Gastrocnemius medialis (tissue), 4 donors: ENCODE measurements around the gene TSPAN14. TPM values are rescaled to one million over a fixed set of nuclear protein-coding genes. Genes with fewer than 3 reads are reported as not detected.
A peak's percentile ranks its signal among the peaks of the same experiment; 100 is the strongest.

Experiments used
- ATAC-seq, 2 donors: fragments of 150-250 bp; one replicate each; pipeline ENCODE4 v1.9.1; 2016
- DNase-seq, 2 donors: peaks; one replicate each; pipeline ENCODE4 v3.0.0-alpha.2; 2019
- H3K27ac ChIP-seq, 4 donors: fragments of 200-600 bp; sonication (generic); 1 replicate in 1 of 4; 2 replicates in 3 of 4; pipeline ENCODE4 v1.5.1; 2016 to 2018; ENCODE audit warnings: mild to moderate bottlenecking in 2 of 4, moderate library complexity in 1 of 4
- H3K27me3 ChIP-seq, 3 donors: fragments of 200-600 bp; sonication (generic) in 2 of 3; 1 replicate in 1 of 3; 2 replicates in 2 of 3; pipeline versions ENCODE4 v1.5.1 to v1.6.0; 2016 to 2019; ENCODE audit warnings: mild to moderate bottlenecking in 1 of 3, moderate library complexity in 1 of 3
- H3K36me3 ChIP-seq, 2 donors: fragments of 200-600 bp; sonication (generic) in 1 of 2; one replicate each; pipeline ENCODE4 v1.5.1; 2017 to 2018
- H3K4me1 ChIP-seq, 2 donors: fragments of 200-600 bp; sonication (generic) in 1 of 2; one replicate each; pipeline ENCODE4 v1.5.1; 2016 to 2017; ENCODE audit warnings: mild to moderate bottlenecking in 2 of 2
- H3K4me3 ChIP-seq, 4 donors: fragments of 200-600 bp; sonication (generic) in 3 of 4; 1 replicate in 1 of 4; 2 replicates in 3 of 4; pipeline ENCODE4 v1.5.1; 2016 to 2019; ENCODE audit warnings: mild to moderate bottlenecking in 2 of 4
- H3K9me3 ChIP-seq, 3 donors: fragments of 200-600 bp; sonication (generic) in 2 of 3; 1 replicate in 1 of 3; 2 replicates in 2 of 3; pipeline ENCODE4 v1.5.1; 2016 to 2019
- CTCF ChIP-seq, 5 experiments: fragments of 450-650 bp in 3 of 5; fragments of 200-600 bp in 2 of 5; sonication (generic) in 2 of 5; IDR thresholded peaks in 4 of 5; conservative IDR thresholded peaks in 1 of 5; 1 replicate in 4 of 5; 2 replicates in 1 of 5; pipeline ENCODE4 v1.5.1; 2016 to 2019; ENCODE audit warnings: antibody characterized with exemption in 5 of 5, mild to moderate bottlenecking in 3 of 5, moderate library complexity in 3 of 5
- POLR2A ChIP-seq, 2 donors: fragments of 450-650 bp; IDR thresholded peaks; one replicate each; pipeline ENCODE4 v1.6.1; 2017; ENCODE audit warnings: antibody characterized with exemption in 2 of 2, mild to moderate bottlenecking in 2 of 2, moderate library complexity in 2 of 2
- in situ Hi-C, 4 donors: fragments of 200-750 bp; cut with MboI; loops; one replicate each; pipeline versions ENCODE4 v1.15.0 to v1.8.0; 2017; ENCODE audit warnings: low sequenced_read_pairs in 4 of 4
- intact Hi-C: fragments of 100-400 bp; cut with DNase I; formaldehyde crosslinking; loops from one replicate; pipeline ENCODE4 v1.15.1; 2023; ENCODE audit warnings: low total_unique reads
- total RNA-seq, 4 donors: library from RNA; depleted of rRNA; stranded (reverse); fragments of >200 nt; gene quantifications; one replicate each; pipeline versions ENCODE4 v1.1.0 to v1.2.3, GENCODE V29; 2016

TSPAN14 gene
- total RNA-seq, 4 donors from 2014 or later: 22.6 to 29.3 (median 26.9) TPM

GRCh38 chr10:80489371-80490112, 35.4 kb downstream of the TSPAN14 start:
- DNase-seq (no peak), ATAC-seq (no peak)
- no peak overlapping the region for H3K27ac ChIP-seq
- TF ChIP-seq POLR2A (IDR thresholded peaks at IDR 0.05): no peak
- no peak for TF ChIP-seq CTCF (IDR thresholded peaks at IDR 0.05 in 4 of 5, conservative IDR thresholded peaks at IDR 0.05 in 1 of 5)
- in situ Hi-C loops (no loop called here), intact Hi-C loops (no loop called here)
- peaks cover 44% of the 10 kb centered on the region in 2 donors for H3K4me1 ChIP-seq
- no peaks in the 10 kb centered on the region for H3K9me3 ChIP-seq
- H3K27me3 ChIP-seq: no peaks in the 10 kb centered on the region
- no peaks in the 10 kb centered on the region for H3K36me3 ChIP-seq
- H3K4me3 ChIP-seq: no peak overlapping the region

- Histone ChIP-seq H3K36me3 (no peaks in the 10 kb centered on the region), H3K4me1 (peaks cover 32 to 36% of the 10 kb centered on the region in 2 donors), H3K27me3 (no peaks in the 10 kb centered on the region), H3K9me3 (no peaks in the 10 kb centered on the region), H3K27ac (peak overlapping the region in 1 of 4 donors; percentile 34), H3K4me3 (no peak overlapping the region)
- ATAC-seq (no peak), DNase-seq (no peak)
- no peak for TF ChIP-seq CTCF (IDR thresholded peaks at IDR 0.05 in 4 of 5, conservative IDR thresholded peaks at IDR 0.05 in 1 of 5)
- TF ChIP-seq POLR2A (IDR thresholded peaks at IDR 0.05): no peak
- in situ Hi-C loops (no loop called here), intact Hi-C loops (no loop called here)
Measured at GRCh38 chr10:80491251-80492102, 37.4 kb downstream of the TSPAN14 start.

- in situ Hi-C loops (no loop called here), intact Hi-C loops (no loop called here)
- H3K4me1 ChIP-seq: peaks cover 23 to 46% of the 10 kb centered on the region in 2 donors
- ATAC-seq (no peak), DNase-seq (no peak)
- peak overlapping the region in 3 of 4 donors; percentile 8 to 18 (median 13) for H3K27ac ChIP-seq
- H3K9me3 ChIP-seq: no peaks in the 10 kb centered on the region
- TF ChIP-seq CTCF (IDR thresholded peaks at IDR 0.05 in 4 of 5, conservative IDR thresholded peaks at IDR 0.05 in 1 of 5): no peak
- no peaks in the 10 kb centered on the region for H3K27me3 ChIP-seq
- no peaks in the 10 kb centered on the region for H3K36me3 ChIP-seq
- no peak overlapping the region for H3K4me3 ChIP-seq
Measured at GRCh38 chr10:80492848-80493521, 38.9 kb downstream of the TSPAN14 start.

- H3K9me3 ChIP-seq: no peaks in the 10 kb centered on the region
- peaks cover 29 to 48% of the 10 kb centered on the region in 2 donors for H3K4me1 ChIP-seq
- no peaks in the 10 kb centered on the region for H3K36me3 ChIP-seq
- in situ Hi-C loops: no loop called here
- H3K27me3 ChIP-seq: no peaks in the 10 kb centered on the region
- no peak for TF ChIP-seq POLR2A (IDR thresholded peaks at IDR 0.05)
- no peak for TF ChIP-seq CTCF (IDR thresholded peaks at IDR 0.05 in 4 of 5, conservative IDR thresholded peaks at IDR 0.05 in 1 of 5)
- H3K4me3 ChIP-seq: no peak overlapping the region
- peak overlapping the region in 3 of 4 donors; percentile 8 to 18 (median 13) for H3K27ac ChIP-seq
- no peak for DNase-seq
- intact Hi-C loops: no loop called here
- ATAC-seq: no peak
Measured at GRCh38 chr10:80493522-80494051, 39.5 kb downstream of the TSPAN14 start.
